ENCODE measurements around the gene LBHD2. TPM values are rescaled to one million over a fixed set of nuclear protein-coding genes. Genes with fewer than 3 reads are reported as not detected.

The LBHD2 gene
- total RNA-seq, 1 donor from 2014 or later = 0.94 TPM

Other genes with a start within 250 kb of the LBHD2 start
- 0.59 and 0.68 TPM in 2 replicates for gene AMN, start 161.5 kb upstream of the LBHD2 start, total RNA-seq
- gene CDC42BPB, start 26.7 kb upstream of the LBHD2 start, total RNA-seq = 63.4 and 64.0 TPM in 2 replicates
- 58.9 and 99.9 TPM in 2 replicates for gene EXOC3L4, start 10.5 kb downstream of the LBHD2 start, total RNA-seq
- gene TNFAIP2, start 39.3 kb downstream of the LBHD2 start, total RNA-seq = 76.6 and 179 TPM in 2 replicates

Measured in myocyte (in vitro differentiated cells).